ENCODE measurements around the gene CADPS.

DNA sequence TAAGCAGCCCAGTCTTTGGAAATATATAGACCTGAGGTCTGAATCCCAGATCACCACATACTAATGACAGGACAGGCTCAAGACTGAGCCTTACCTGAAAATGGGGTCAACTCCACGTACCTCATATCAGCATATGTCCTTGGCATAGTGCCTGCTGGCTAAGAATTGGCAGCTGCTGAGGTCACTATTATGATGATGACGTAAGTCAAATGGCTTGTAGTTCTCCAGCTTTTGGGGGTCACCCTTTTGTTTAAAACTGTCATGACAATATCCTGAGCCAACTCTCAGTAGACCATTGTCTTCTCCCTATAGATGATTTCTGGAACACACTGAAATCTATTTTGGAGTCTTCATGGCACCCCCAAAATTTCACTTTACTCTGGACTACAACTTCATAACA is 16.8 kb upstream of the CADPS start:
- TF ChIP-seq, protein P1, sequence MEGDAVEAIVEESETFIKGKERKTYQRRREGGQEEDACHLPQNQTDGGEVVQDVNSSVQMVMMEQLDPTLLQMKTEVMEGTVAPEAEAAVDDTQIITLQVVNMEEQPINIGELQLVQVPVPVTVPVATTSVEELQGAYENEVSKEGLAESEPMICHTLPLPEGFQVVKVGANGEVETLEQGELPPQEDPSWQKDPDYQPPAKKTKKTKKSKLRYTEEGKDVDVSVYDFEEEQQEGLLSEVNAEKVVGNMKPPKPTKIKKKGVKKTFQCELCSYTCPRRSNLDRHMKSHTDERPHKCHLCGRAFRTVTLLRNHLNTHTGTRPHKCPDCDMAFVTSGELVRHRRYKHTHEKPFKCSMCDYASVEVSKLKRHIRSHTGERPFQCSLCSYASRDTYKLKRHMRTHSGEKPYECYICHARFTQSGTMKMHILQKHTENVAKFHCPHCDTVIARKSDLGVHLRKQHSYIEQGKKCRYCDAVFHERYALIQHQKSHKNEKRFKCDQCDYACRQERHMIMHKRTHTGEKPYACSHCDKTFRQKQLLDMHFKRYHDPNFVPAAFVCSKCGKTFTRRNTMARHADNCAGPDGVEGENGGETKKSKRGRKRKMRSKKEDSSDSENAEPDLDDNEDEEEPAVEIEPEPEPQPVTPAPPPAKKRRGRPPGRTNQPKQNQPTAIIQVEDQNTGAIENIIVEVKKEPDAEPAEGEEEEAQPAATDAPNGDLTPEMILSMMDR (conservative IDR thresholded peaks at IDR 0.05; ENCODE audit: low read length), result no peak
- TF ChIP-seq EZH2phosphoT487 (IDR thresholded peaks at IDR 0.05; ENCODE audit: borderline replicate concordance), result no peak

Data from Loucy (cell line).